Measurements from ENCODE around the gene NEGR1.

DNA sequence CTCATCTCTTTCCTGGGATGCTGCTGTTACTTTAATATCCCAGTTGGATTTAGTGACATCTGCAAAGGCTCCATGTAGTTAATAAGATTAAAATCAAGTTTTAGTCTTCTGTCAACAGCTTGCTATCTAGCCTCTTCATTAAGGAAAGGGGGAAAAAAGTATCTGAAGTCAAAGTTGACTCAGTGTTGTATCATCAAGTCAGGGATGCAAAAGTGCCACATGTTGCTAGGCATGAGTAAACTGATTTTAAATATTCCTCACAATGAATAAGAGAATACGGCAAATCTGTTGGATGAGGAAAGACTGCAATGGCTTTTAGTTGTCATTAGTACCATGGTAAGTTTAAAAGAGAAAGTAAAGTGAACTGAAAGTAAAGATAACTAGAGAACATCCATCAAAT is 818.3 kb downstream of the NEGR1 start:
- TF ChIP-seq, protein P1, sequence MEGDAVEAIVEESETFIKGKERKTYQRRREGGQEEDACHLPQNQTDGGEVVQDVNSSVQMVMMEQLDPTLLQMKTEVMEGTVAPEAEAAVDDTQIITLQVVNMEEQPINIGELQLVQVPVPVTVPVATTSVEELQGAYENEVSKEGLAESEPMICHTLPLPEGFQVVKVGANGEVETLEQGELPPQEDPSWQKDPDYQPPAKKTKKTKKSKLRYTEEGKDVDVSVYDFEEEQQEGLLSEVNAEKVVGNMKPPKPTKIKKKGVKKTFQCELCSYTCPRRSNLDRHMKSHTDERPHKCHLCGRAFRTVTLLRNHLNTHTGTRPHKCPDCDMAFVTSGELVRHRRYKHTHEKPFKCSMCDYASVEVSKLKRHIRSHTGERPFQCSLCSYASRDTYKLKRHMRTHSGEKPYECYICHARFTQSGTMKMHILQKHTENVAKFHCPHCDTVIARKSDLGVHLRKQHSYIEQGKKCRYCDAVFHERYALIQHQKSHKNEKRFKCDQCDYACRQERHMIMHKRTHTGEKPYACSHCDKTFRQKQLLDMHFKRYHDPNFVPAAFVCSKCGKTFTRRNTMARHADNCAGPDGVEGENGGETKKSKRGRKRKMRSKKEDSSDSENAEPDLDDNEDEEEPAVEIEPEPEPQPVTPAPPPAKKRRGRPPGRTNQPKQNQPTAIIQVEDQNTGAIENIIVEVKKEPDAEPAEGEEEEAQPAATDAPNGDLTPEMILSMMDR (IDR thresholded peaks at IDR 0.05) = no peak
- TF ChIP-seq POLR2AphosphoS5 (IDR thresholded peaks at IDR 0.05; ENCODE audit: insufficient read depth in 1 of 2, low read depth in 1 of 2) (no peak), POLR2A (IDR thresholded peaks at IDR 0.05) (no peak)
